HepG2 (cell line): Measurements from ENCODE around the gene WASHC4.

Experiments
- GABPA ChIP-seq, 2 experiments: IDR thresholded peaks; 2 replicates each; pipeline ENCODE4 v1.6.1; 2011 to 2016; ENCODE audit warnings: low read depth in 2 of 2, low read length in 1 of 2, missing biosample characterization in 1 of 2, missing genetic modification characterization in 1 of 2
- NR3C1 ChIP-seq: sonication (generic); formaldehyde crosslinking; IDR thresholded peaks from 2 replicates; pipeline ENCODE4 v1.4.0; 2020; ENCODE audit warnings: missing genetic modification reagents
- PREB ChIP-seq: sonication (generic); formaldehyde crosslinking; IDR thresholded peaks from 2 replicates; pipeline ENCODE4 v1.4.0; 2020; ENCODE audit warnings: missing genetic modification reagents
- SP2 ChIP-seq: sonication (generic); formaldehyde crosslinking; IDR thresholded peaks from 2 replicates; pipeline ENCODE4 v1.5.1; 2020; ENCODE audit warnings: mild to moderate bottlenecking, missing genetic modification reagents
- TARDBP ChIP-seq: sonication (generic); formaldehyde crosslinking; IDR thresholded peaks from 2 replicates; pipeline ENCODE4 v1.8.0; 2022; ENCODE audit warnings: mild to moderate bottlenecking, missing genetic modification reagents
- TEAD2 ChIP-seq: sonication (generic); formaldehyde crosslinking; IDR thresholded peaks from 2 replicates; pipeline ENCODE4 v1.9.0; 2021; ENCODE audit warnings: missing genetic modification reagents
- ZMYM4 ChIP-seq: sonication (generic); formaldehyde crosslinking; IDR thresholded peaks from 2 replicates; pipeline ENCODE4 v1.8.1; 2023; ENCODE audit warnings: mild to moderate bottlenecking, missing genetic modification reagents
- ZNF143 ChIP-seq: sonication (generic); formaldehyde crosslinking; IDR thresholded peaks from 2 replicates; pipeline ENCODE4 v1.4.0; 2020; ENCODE audit warnings: missing genetic modification reagents
- ZNF205 ChIP-seq: IDR thresholded peaks from 2 replicates; pipeline ENCODE4 v1.6.1; 2018; ENCODE audit warnings: missing biosample characterization, missing genetic modification reagents
- TF ChIP-seq, protein P1 (sequence below): sonication (generic); formaldehyde crosslinking; IDR thresholded peaks from 2 replicates; pipeline ENCODE4 v1.8.0; 2022; ENCODE audit warnings: missing genetic modification reagents, mild to moderate bottlenecking, moderate library complexity, borderline replicate concordance
- TF ChIP-seq, protein P2 (sequence below): sonication (generic); formaldehyde crosslinking; IDR thresholded peaks from 2 replicates; pipeline ENCODE4 v1.5.0; 2020; ENCODE audit warnings: mild to moderate bottlenecking, missing genetic modification reagents, moderate library complexity
- TF ChIP-seq, protein P3 (sequence below): sonication (generic); formaldehyde crosslinking; IDR thresholded peaks from 2 replicates; pipeline ENCODE4 v1.4.0; 2020; ENCODE audit warnings: missing genetic modification reagents, borderline replicate concordance

DNA sequence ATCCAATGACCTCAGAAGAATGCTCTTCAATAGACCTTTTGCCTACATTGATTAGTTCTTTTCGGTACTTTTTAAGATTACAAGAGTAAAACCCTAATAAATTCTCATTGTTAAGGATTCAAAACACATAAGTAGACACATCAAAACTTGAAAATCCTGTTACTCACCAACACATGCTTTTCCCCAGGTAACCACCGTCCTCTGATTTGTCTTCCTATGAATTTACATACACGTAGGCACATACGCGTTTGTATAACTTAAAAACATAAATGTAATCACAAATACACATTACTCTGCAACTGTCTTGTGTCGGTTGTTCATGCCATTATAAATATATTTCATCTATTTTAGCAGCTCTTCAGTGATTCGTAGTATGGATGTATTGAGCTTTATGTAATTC, 910 bp upstream of the WASHC4 start:
- TF ChIP-seq, protein P1, sequence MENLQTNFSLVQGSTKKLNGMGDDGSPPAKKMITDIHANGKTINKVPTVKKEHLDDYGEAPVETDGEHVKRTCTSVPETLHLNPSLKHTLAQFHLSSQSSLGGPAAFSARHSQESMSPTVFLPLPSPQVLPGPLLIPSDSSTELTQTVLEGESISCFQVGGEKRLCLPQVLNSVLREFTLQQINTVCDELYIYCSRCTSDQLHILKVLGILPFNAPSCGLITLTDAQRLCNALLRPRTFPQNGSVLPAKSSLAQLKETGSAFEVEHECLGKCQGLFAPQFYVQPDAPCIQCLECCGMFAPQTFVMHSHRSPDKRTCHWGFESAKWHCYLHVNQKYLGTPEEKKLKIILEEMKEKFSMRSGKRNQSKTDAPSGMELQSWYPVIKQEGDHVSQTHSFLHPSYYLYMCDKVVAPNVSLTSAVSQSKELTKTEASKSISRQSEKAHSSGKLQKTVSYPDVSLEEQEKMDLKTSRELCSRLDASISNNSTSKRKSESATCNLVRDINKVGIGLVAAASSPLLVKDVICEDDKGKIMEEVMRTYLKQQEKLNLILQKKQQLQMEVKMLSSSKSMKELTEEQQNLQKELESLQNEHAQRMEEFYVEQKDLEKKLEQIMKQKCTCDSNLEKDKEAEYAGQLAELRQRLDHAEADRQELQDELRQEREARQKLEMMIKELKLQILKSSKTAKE (CRISPR knock-in tag): no peak
- TF ChIP-seq TARDBP (no peak), ZNF205 (no peak), GABPA (IDR thresholded peaks at IDR 0.05; ENCODE audit: low read depth, low read length) (no peak), GABPA (CRISPR knock-in tag; IDR thresholded peaks at IDR 0.05; ENCODE audit: low read depth) (no peak), TEAD2 (no peak), ZMYM4 (CRISPR knock-in tag) (no peak), PREB (CRISPR knock-in tag) (no peak), SP2 (CRISPR knock-in tag) (no peak), NR3C1 (CRISPR knock-in tag) (no peak), ZNF143 (CRISPR knock-in tag) (no peak)
- TF ChIP-seq, protein P2, sequence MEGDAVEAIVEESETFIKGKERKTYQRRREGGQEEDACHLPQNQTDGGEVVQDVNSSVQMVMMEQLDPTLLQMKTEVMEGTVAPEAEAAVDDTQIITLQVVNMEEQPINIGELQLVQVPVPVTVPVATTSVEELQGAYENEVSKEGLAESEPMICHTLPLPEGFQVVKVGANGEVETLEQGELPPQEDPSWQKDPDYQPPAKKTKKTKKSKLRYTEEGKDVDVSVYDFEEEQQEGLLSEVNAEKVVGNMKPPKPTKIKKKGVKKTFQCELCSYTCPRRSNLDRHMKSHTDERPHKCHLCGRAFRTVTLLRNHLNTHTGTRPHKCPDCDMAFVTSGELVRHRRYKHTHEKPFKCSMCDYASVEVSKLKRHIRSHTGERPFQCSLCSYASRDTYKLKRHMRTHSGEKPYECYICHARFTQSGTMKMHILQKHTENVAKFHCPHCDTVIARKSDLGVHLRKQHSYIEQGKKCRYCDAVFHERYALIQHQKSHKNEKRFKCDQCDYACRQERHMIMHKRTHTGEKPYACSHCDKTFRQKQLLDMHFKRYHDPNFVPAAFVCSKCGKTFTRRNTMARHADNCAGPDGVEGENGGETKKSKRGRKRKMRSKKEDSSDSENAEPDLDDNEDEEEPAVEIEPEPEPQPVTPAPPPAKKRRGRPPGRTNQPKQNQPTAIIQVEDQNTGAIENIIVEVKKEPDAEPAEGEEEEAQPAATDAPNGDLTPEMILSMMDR (CRISPR knock-in tag): no peak
- TF ChIP-seq, protein P3, sequence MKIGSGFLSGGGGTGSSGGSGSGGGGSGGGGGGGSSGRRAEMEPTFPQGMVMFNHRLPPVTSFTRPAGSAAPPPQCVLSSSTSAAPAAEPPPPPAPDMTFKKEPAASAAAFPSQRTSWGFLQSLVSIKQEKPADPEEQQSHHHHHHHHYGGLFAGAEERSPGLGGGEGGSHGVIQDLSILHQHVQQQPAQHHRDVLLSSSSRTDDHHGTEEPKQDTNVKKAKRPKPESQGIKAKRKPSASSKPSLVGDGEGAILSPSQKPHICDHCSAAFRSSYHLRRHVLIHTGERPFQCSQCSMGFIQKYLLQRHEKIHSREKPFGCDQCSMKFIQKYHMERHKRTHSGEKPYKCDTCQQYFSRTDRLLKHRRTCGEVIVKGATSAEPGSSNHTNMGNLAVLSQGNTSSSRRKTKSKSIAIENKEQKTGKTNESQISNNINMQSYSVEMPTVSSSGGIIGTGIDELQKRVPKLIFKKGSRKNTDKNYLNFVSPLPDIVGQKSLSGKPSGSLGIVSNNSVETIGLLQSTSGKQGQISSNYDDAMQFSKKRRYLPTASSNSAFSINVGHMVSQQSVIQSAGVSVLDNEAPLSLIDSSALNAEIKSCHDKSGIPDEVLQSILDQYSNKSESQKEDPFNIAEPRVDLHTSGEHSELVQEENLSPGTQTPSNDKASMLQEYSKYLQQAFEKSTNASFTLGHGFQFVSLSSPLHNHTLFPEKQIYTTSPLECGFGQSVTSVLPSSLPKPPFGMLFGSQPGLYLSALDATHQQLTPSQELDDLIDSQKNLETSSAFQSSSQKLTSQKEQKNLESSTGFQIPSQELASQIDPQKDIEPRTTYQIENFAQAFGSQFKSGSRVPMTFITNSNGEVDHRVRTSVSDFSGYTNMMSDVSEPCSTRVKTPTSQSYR (CRISPR knock-in tag): no peak
